ENCODE results near the gene MTMR3.

The MTMR3 gene

GRCh38 chr22:29867851-29868250, 15.1 kb upstream of the MTMR3 start:
- no peak for DNase-seq (ENCODE audit: low read depth in 2 of 3, low spot score in 1 of 3)

GRCh38 chr22:29870574-29870973, 12.4 kb upstream of the MTMR3 start:
- DNase-seq (ENCODE audit: low read depth in 2 of 3, low spot score in 1 of 3): no peak

GRCh38 chr22:29871684-29872083, 11.3 kb upstream of the MTMR3 start:
- DNase-seq (ENCODE audit: low read depth in 2 of 3, low spot score in 1 of 3): no peak

- no peak for DNase-seq (ENCODE audit: low read depth in 2 of 3, low spot score in 1 of 3)
Observed at GRCh38 chr22:29872144-29872893, 10.7 kb upstream of the MTMR3 start.

- DNase-seq (ENCODE audit: low read depth in 2 of 3, low spot score in 1 of 3): no peak
Observed at GRCh38 chr22:29872989-29873388, 10.0 kb upstream of the MTMR3 start.

- DNase-seq (ENCODE audit: low read depth in 2 of 3, low spot score in 1 of 3): no peak
Observed at GRCh38 chr22:29873943-29874342, 9.0 kb upstream of the MTMR3 start.

- no peak for DNase-seq (ENCODE audit: low read depth in 2 of 3, low spot score in 1 of 3)
Observed at GRCh38 chr22:29877620-29878019, 5.4 kb upstream of the MTMR3 start.

- no peak for DNase-seq (ENCODE audit: low read depth in 2 of 3, low spot score in 1 of 3)
Observed at GRCh38 chr22:29879753-29880152, 3.2 kb upstream of the MTMR3 start.

GRCh38 chr22:29882716-29883044, 294 bp upstream of the MTMR3 start:
- no peak for DNase-seq (ENCODE audit: low read depth in 2 of 3, low spot score in 1 of 3)

- no peak for DNase-seq (ENCODE audit: low read depth in 2 of 3, low spot score in 1 of 3)
Observed at GRCh38 chr22:29883775-29884097, 762 bp downstream of the MTMR3 start.

GRCh38 chr22:29885610-29886009, 2.6 kb downstream of the MTMR3 start:
- no peak for DNase-seq (ENCODE audit: low read depth in 2 of 3, low spot score in 1 of 3)

- DNase-seq (ENCODE audit: low read depth in 2 of 3, low spot score in 1 of 3): no peak
Observed at GRCh38 chr22:29886596-29886995, 3.6 kb downstream of the MTMR3 start.

GRCh38 chr22:29887358-29887757, 4.4 kb downstream of the MTMR3 start:
- DNase-seq (ENCODE audit: low read depth in 2 of 3, low spot score in 1 of 3): no peak

GRCh38 chr22:29890760-29891159, 7.8 kb downstream of the MTMR3 start:
- DNase-seq (ENCODE audit: low read depth in 2 of 3, low spot score in 1 of 3): no peak

- no peak for DNase-seq (ENCODE audit: low read depth in 2 of 3, low spot score in 1 of 3)
Observed at GRCh38 chr22:29892315-29893156, 9.6 kb downstream of the MTMR3 start.

GRCh38 chr22:29901354-29901753, 18.4 kb downstream of the MTMR3 start:
- no peak for DNase-seq (ENCODE audit: low read depth in 2 of 3, low spot score in 1 of 3)

GRCh38 chr22:29903371-29903770, 20.4 kb downstream of the MTMR3 start:
- DNase-seq (ENCODE audit: low read depth in 2 of 3, low spot score in 1 of 3): no peak

GRCh38 chr22:29904020-29904419, 21.0 kb downstream of the MTMR3 start:
- no peak for DNase-seq (ENCODE audit: low read depth in 2 of 3, low spot score in 1 of 3)

GRCh38 chr22:29907753-29908515, 25.0 kb downstream of the MTMR3 start:
- DNase-seq (ENCODE audit: low read depth in 2 of 3, low spot score in 1 of 3): no peak

- no peak for DNase-seq (ENCODE audit: low read depth in 2 of 3, low spot score in 1 of 3)
Observed at GRCh38 chr22:29912141-29912540, 29.2 kb downstream of the MTMR3 start.

GRCh38 chr22:29912605-29913398, 29.8 kb downstream of the MTMR3 start:
- no peak for DNase-seq (ENCODE audit: low read depth in 2 of 3, low spot score in 1 of 3)

Measured in stimulated activated CD4-positive, alpha-beta T cell treated with anti-CD3 and anti-CD28 coated beads, Interleukin-12 subunit alpha, Interleukin-12 subunit beta, amount 100 ng/mL, for 48 hours (primary cell).